NCI-H1417 (cell line): ENCODE measurements around the gene MVB12A.

Experiments used
- DNase-seq, 3 experiments: peaks; one replicate each; lab custom pipeline; 2025; lab: John Stamatoyannopoulos, UW

The MVB12A gene

GRCh38 chr19:17419621-17420474 is at the start of gene MVB12A:
Gene MVB12A (plus strand): TSS chr19:17420047. CDS start chr19:17420136, 89 bp downstream.
- peak; percentile 95 to 99 (median 96) for DNase-seq

GRCh38 chr19:17376935-17377600 is 42.8 kb upstream of the MVB12A start, which contains the start of gene PLVAP:
Gene PLVAP (minus strand): TSS chr19:17377342. CDS start chr19:17377288, 54 bp downstream.
- no peak for DNase-seq

GRCh38 chr19:17378271-17378670 is 41.6 kb upstream of the MVB12A start:
- DNase-seq: no peak

GRCh38 chr19:17379221-17379631 is 40.6 kb upstream of the MVB12A start:
- DNase-seq: no peak

- DNase-seq: no peak
Measured at GRCh38 chr19:17380426-17381138, 39.3 kb upstream of the MVB12A start.

- peak; percentile 4 to 46 (median 10) for DNase-seq
Measured at GRCh38 chr19:17385878-17386611, 33.8 kb upstream of the MVB12A start.

GRCh38 chr19:17389288-17389687 is 30.6 kb upstream of the MVB12A start:
- no peak for DNase-seq

GRCh38 chr19:17389957-17390664 is 29.7 kb upstream of the MVB12A start:
- no peak for DNase-seq

- peak; percentile 82 to 88 (median 83) for DNase-seq
Measured at GRCh38 chr19:17390665-17391370, 29.0 kb upstream of the MVB12A start.

- no peak for DNase-seq
Measured at GRCh38 chr19:17391371-17392151, 28.3 kb upstream of the MVB12A start.

GRCh38 chr19:17393002-17393401 is 26.8 kb upstream of the MVB12A start:
- peak in 1 of 3 experiments; percentile 3 for DNase-seq

GRCh38 chr19:17393914-17394313 is 25.9 kb upstream of the MVB12A start, which contains the start of gene CCDC194:
Gene CCDC194 (minus strand): TSS chr19:17394196. CDS start chr19:17394158, 38 bp downstream.
- DNase-seq: no peak

GRCh38 chr19:17394891-17395415 is 24.9 kb upstream of the MVB12A start:
- DNase-seq: peak in 1 of 3 experiments; percentile 13

GRCh38 chr19:17398902-17399527 is 20.8 kb upstream of the MVB12A start:
- DNase-seq: no peak

- DNase-seq: no peak
Measured at GRCh38 chr19:17401628-17402027, 18.2 kb upstream of the MVB12A start.

GRCh38 chr19:17402982-17403855 is 16.6 kb upstream of the MVB12A start:
- peak in 2 of 3 experiments; percentile 28 to 54 for DNase-seq

GRCh38 chr19:17404015-17404414 is 15.8 kb upstream of the MVB12A start:
- no peak for DNase-seq
